Endothelial cell of umbilical vein (primary cell): ENCODE results near the gene CRTAP. TPM values are rescaled to one million over a fixed set of nuclear protein-coding genes. Genes with fewer than 3 reads are reported as not detected.

Experiments used
- BruUV-seq: library from RNA; stranded (reverse); fragments of 400-500 nt; replicated peaks from 2 replicates; lab custom pipeline; 2021; lab: Mats Ljungman, UMichigan
- CTCF ChIA-PET: fragments of 300-600, 350-600 bp; sonication (Branson Sonifier 250); formaldehyde crosslinking; loops from one replicate; lab custom pipeline; 2021; ENCODE audit warnings: antibody characterized with exemption, inconsistent platforms; lab: Charles Lee
- POLR2A ChIA-PET: fragments of 300-600, 350-600 bp; sonication (Branson Sonifier 250); formaldehyde crosslinking; loops from one replicate; lab custom pipeline; 2021; ENCODE audit warnings: antibody characterized with exemption, inconsistent platforms; lab: Charles Lee
- DNase-seq: peaks from one replicate; pipeline ENCODE4 v3.0.0-alpha.2; 2011; ENCODE audit warnings: low read depth, low spot score
- FAIRE-seq: peaks from 2 replicates; lab custom pipeline; 2011; peaks lifted over from hg19 to GRCh38; lab: Jason Lieb, UNC
- H2AFZ ChIP-seq: 2 replicates; pipeline ENCODE4 v1.6.0; 2012; ENCODE audit warnings: low read depth, low read length, control low read depth, inconsistent platforms
- H3K27ac ChIP-seq: 2 replicates; pipeline ENCODE4 v1.5.1; 2011; ENCODE audit warnings: low read depth, mild to moderate bottlenecking, control low read depth, low read length, moderate library complexity; ENCODE audit not compliant: insufficient read depth
- H3K27me3 ChIP-seq, 2 experiments: 2 replicates each; pipeline versions ENCODE4 v1.6.0 to v1.6.1; 2011; ENCODE audit warnings: low read length in 2 of 2, mixed read lengths in 1 of 2; ENCODE audit not compliant: control insufficient read depth in 2 of 2, insufficient read depth in 2 of 2
- H3K36me3 ChIP-seq, 2 experiments: 2 replicates in 1 of 2; 3 replicates in 1 of 2; pipeline ENCODE4 v1.5.1; 2011; ENCODE audit warnings: low read length in 2 of 2, mild to moderate bottlenecking in 1 of 2, moderate library complexity in 1 of 2; ENCODE audit not compliant: control insufficient read depth in 2 of 2, insufficient read depth in 2 of 2; ENCODE audit errors: extremely low read depth in 1 of 2
- H3K4me1 ChIP-seq: 3 replicates; pipeline ENCODE4 v1.5.1; 2011; ENCODE audit warnings: mild to moderate bottlenecking, low read length; ENCODE audit not compliant: control insufficient read depth, insufficient read depth; ENCODE audit errors: extremely low read depth
- H3K4me2 ChIP-seq: 2 replicates; pipeline ENCODE4 v1.6.1; 2011; ENCODE audit warnings: low read length, control low read depth, mixed read lengths; ENCODE audit not compliant: insufficient read depth
- H3K4me3 ChIP-seq, 3 experiments: fragments of 200-600 bp in 1 of 3; sonication (generic), shearing (Covaris generic) in 1 of 3; replicated peaks in 1 of 3; 2 replicates each; pipeline ENCODE4 v1.5.1; 2011 to 2016; ENCODE audit warnings: control low read depth in 3 of 3, low read length in 3 of 3, mild to moderate bottlenecking in 2 of 3, inconsistent platforms in 1 of 3, low read depth in 1 of 3, moderate library complexity in 1 of 3; ENCODE audit not compliant: insufficient read depth in 1 of 3
- H3K79me2 ChIP-seq: 2 replicates; pipeline ENCODE4 v1.6.0; 2012; ENCODE audit warnings: low read length, inconsistent platforms; ENCODE audit not compliant: control insufficient read depth, insufficient read depth
- H3K9ac ChIP-seq: replicated peaks from 2 replicates; pipeline ENCODE3; 2011; ENCODE audit warnings: low read length, control low read depth; ENCODE audit not compliant: insufficient read depth; ENCODE audit errors: extremely low read depth
- H3K9me1 ChIP-seq: replicated peaks from 3 replicates; pipeline ENCODE4 v1.6.0; 2011; ENCODE audit warnings: mild to moderate bottlenecking, low read length; ENCODE audit not compliant: control insufficient read depth, insufficient read depth; ENCODE audit errors: extremely low read depth
- H3K9me3 ChIP-seq: replicated peaks from 2 replicates; pipeline ENCODE4 v1.5.1; 2012; ENCODE audit warnings: low read length, inconsistent platforms; ENCODE audit not compliant: control insufficient read depth, insufficient read depth
- H4K20me1 ChIP-seq: replicated peaks from 2 replicates; pipeline ENCODE3; 2011; ENCODE audit warnings: mild to moderate bottlenecking, low read length; ENCODE audit not compliant: control insufficient read depth, insufficient read depth; ENCODE audit errors: extremely low read depth
- CTCF ChIP-seq, 2 donors: IDR thresholded peaks; 1 replicate in 1 of 2; 2 replicates in 1 of 2; pipeline ENCODE4 v1.5.1; 2011; ENCODE audit warnings: low read length in 2 of 2, mild to moderate bottlenecking in 2 of 2, moderate library complexity in 2 of 2, control low read depth in 1 of 2, inconsistent platforms in 1 of 2, low read depth in 1 of 2; ENCODE audit not compliant: insufficient read depth in 1 of 2; ENCODE audit errors: extremely low read depth in 1 of 2
- EZH2 ChIP-seq: IDR thresholded peaks from 2 replicates; pipeline ENCODE4 v1.6.1; 2012; ENCODE audit warnings: borderline replicate concordance, low read depth, mild to moderate bottlenecking, moderate library complexity, low read length, inconsistent platforms; ENCODE audit not compliant: severe bottlenecking
- FOS ChIP-seq: IDR thresholded peaks from 2 replicates; pipeline ENCODE4 v1.6.1; 2011; ENCODE audit warnings: mild to moderate bottlenecking, low read length, moderate library complexity, borderline replicate concordance; ENCODE audit not compliant: insufficient read depth
- GATA2 ChIP-seq: IDR thresholded peaks from 2 replicates; pipeline ENCODE4 v1.7.0; 2011; ENCODE audit warnings: low read depth, mild to moderate bottlenecking, moderate library complexity, mixed read lengths, low read length; ENCODE audit not compliant: insufficient read length, insufficient read depth
- JUN ChIP-seq: IDR thresholded peaks from 2 replicates; pipeline ENCODE4 v1.6.1; 2011; ENCODE audit warnings: borderline replicate concordance, low read depth; ENCODE audit not compliant: insufficient read length, insufficient read depth
- MYC ChIP-seq: IDR thresholded peaks from one replicate; pipeline ENCODE4 v1.6.1; 2011; ENCODE audit warnings: mild to moderate bottlenecking, low read depth, low read length
- POLR2A ChIP-seq: IDR thresholded peaks from 2 replicates; pipeline ENCODE4 v1.6.1; 2012; ENCODE audit warnings: low read depth, mild to moderate bottlenecking, control low read depth, low read length
- POLR2AphosphoS5 ChIP-seq: IDR thresholded peaks from 2 replicates; pipeline ENCODE4 v1.6.1; 2012; ENCODE audit warnings: low read depth, mild to moderate bottlenecking, control low read depth, low read length, moderate library complexity; ENCODE audit not compliant: insufficient read depth
- dilution Hi-C: fragments of 300-500 bp; cut with MboI; formaldehyde crosslinking; loops from one replicate; pipeline ENCODE4 v1.15.0; 2019; ENCODE audit warnings: low sequenced_read_pairs; ENCODE audit not compliant: extremely low pct_ligation_motif_present
- intact Hi-C: fragments of 100-400 bp; cut with micrococcal nuclease; formaldehyde crosslinking; loops from one replicate; pipeline ENCODE4 v1.10.0; 2022
- polyA plus RNA-seq, 4 experiments: library from polyadenylated mRNA; depleted of rRNA in 3 of 4; stranded (reverse) in 3 of 4; unstranded in 1 of 4; fragments of >200 nt; gene quantifications; 2 replicates each; pipeline versions ENCODE4 v1.2.1 to v1.2.3, GENCODE V29; 2011 to 2012; ENCODE audit warnings: missing spikeins in 1 of 4
- total RNA-seq: library from RNA; stranded (reverse); gene quantifications from 2 replicates; pipeline ENCODE4 v1.2.3, GENCODE V29; 2021
- TF ChIP-seq, protein P1 (sequence below): IDR thresholded peaks from 2 replicates; pipeline ENCODE4 v1.6.1; 2011; ENCODE audit not compliant: insufficient read depth, insufficient read length

The CRTAP gene
- total and polyA plus RNA-seq, 2 donors (not counting 3 experiments of a cell fraction or from before 2014, with no cell fraction given) = 204 to 213 TPM

DNA sequence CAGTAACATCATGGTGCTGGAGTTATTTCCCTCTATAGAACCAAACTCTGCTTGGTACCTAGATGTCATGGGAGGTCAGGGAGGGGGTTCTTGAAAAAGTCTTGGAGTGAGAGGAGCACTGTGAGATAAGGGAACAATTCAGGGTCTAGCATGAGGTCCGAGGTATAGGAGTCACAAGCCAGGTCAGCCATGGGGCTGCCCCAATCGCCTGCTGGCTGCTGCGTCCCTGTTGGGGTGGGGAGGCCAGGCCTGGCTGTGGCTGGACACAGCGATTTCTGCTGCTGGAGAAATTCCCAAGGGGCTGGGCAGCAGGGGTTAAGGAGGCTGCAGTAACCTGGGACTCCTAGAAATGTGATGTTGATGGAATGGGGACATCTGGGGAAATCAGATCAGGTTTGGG, 59.9 kb downstream of the CRTAP start:
- Histone ChIP-seq H3K9ac (no peak overlapping the region), H3K27me3 (no peaks in the 10 kb centered on the region), H3K79me2 (no peaks in the 10 kb centered on the region), H4K20me1 (no peaks in the 10 kb centered on the region), H3K4me1 (no peaks in the 10 kb centered on the region), H3K4me2 (no peak overlapping the region), H3K4me3 (no peak overlapping the region), H3K27ac (no peak overlapping the region), H3K9me1 (no peaks in the 10 kb centered on the region), H3K36me3 (peaks cover 0 to 1% of the 10 kb centered on the region in 2 experiments), H2AFZ (no peak overlapping the region), H3K9me3 (no peaks in the 10 kb centered on the region)
- intact Hi-C loops (no loop called here), dilution Hi-C loops (no loop called here)
- ChIA-PET POLR2A (no interaction called here), CTCF (interaction anchor here (2.6 kb wide), 1 partner anchor 199 kb away, joined by 14 read pairs; no protein-coding TSS in a partner anchor)
- TF ChIP-seq POLR2AphosphoS5 (no peak), EZH2 (no peak), FOS (no peak), MYC (no peak), CTCF (IDR thresholded peaks at IDR 0.05; ENCODE audit: extremely low read depth in 1 of 2, insufficient read depth in 1 of 2, low read depth in 1 of 2, low read length in 2 of 2) (no peak), JUN (no peak), POLR2A (no peak), GATA2 (no peak)
- TF ChIP-seq, protein P1, sequence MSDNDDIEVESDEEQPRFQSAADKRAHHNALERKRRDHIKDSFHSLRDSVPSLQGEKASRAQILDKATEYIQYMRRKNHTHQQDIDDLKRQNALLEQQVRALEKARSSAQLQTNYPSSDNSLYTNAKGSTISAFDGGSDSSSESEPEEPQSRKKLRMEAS = no peak
- DNase-seq (no peak), FAIRE-seq (no peak)
- no TSS peak for BruUV-seq
